DND-41 (cell line): ENCODE data around the gene KCNAB3.

Source experiments
- ATAC-seq: fragments of 200-7000 bp; cut with Tn5 transposase; 3 replicates; pipeline ENCODE4 v1.9.1; 2021; ENCODE audit warnings: low read depth; ENCODE audit not compliant: insufficient read depth
- DNase-seq: peaks from one replicate; pipeline ENCODE4 v3.0.0-alpha.2; 2020
- H2AFZ ChIP-seq: 2 replicates; pipeline ENCODE4 v1.6.0; 2012; ENCODE audit warnings: low read depth, low read length
- H3K27ac ChIP-seq: 2 replicates; pipeline ENCODE4 v1.5.1; 2012; ENCODE audit warnings: low read length, inconsistent platforms
- H3K27me3 ChIP-seq: fragments of 200-600 bp; sonication (generic); 2 replicates; pipeline ENCODE4 v1.6.0; 2012; ENCODE audit warnings: low read length, mild to moderate bottlenecking, inconsistent platforms; ENCODE audit not compliant: insufficient read depth, poor library complexity
- H3K36me3 ChIP-seq: 2 replicates; pipeline ENCODE4 v1.5.1; 2012; ENCODE audit warnings: low read length, inconsistent platforms; ENCODE audit not compliant: insufficient read depth
- H3K4me1 ChIP-seq: 2 replicates; pipeline ENCODE4 v1.5.1; 2012; ENCODE audit warnings: mild to moderate bottlenecking, low read length; ENCODE audit not compliant: insufficient read depth
- H3K4me2 ChIP-seq: 2 replicates; pipeline ENCODE4 v1.6.0; 2012; ENCODE audit warnings: mild to moderate bottlenecking, moderate library complexity, low read length, inconsistent platforms; ENCODE audit not compliant: insufficient read depth
- H3K4me3 ChIP-seq, 2 experiments: fragments of 200-600 bp in 1 of 2; shearing (Covaris generic) in 1 of 2; 2 replicates each; pipeline ENCODE4 v1.5.1; 2012 to 2016; ENCODE audit warnings: inconsistent platforms in 2 of 2, low read length in 2 of 2, mild to moderate bottlenecking in 2 of 2, low read depth in 1 of 2, moderate library complexity in 1 of 2
- H3K79me2 ChIP-seq: 2 replicates; pipeline ENCODE4 v1.6.0; 2012; ENCODE audit warnings: low read length, inconsistent platforms; ENCODE audit not compliant: insufficient read depth
- H3K9ac ChIP-seq: 2 replicates; pipeline ENCODE4 v1.6.0; 2012; ENCODE audit warnings: low read depth, mild to moderate bottlenecking, inconsistent platforms, low read length, moderate library complexity
- H3K9me3 ChIP-seq: 2 replicates; pipeline ENCODE4 v1.5.1; 2012; ENCODE audit warnings: low read length, moderate library complexity, mild to moderate bottlenecking, inconsistent platforms; ENCODE audit not compliant: insufficient read depth, severe bottlenecking
- H4K20me1 ChIP-seq: 2 replicates; pipeline ENCODE4 v1.6.0; 2012; ENCODE audit warnings: low read length; ENCODE audit not compliant: insufficient read depth
- EZH2 ChIP-seq: IDR thresholded peaks from 3 replicates; pipeline ENCODE4 v1.6.1; 2012; ENCODE audit warnings: borderline replicate concordance, low read depth, mild to moderate bottlenecking, moderate library complexity, low read length, inconsistent platforms; ENCODE audit not compliant: severe bottlenecking
- TF ChIP-seq, protein P1 (sequence below): IDR thresholded peaks from 2 replicates; pipeline ENCODE4 v1.5.1; 2012; ENCODE audit warnings: borderline replicate concordance, low read length, moderate library complexity, mild to moderate bottlenecking; ENCODE audit not compliant: poor library complexity, severe bottlenecking; ENCODE audit errors: extremely low read depth

The KCNAB3 gene

DNA sequence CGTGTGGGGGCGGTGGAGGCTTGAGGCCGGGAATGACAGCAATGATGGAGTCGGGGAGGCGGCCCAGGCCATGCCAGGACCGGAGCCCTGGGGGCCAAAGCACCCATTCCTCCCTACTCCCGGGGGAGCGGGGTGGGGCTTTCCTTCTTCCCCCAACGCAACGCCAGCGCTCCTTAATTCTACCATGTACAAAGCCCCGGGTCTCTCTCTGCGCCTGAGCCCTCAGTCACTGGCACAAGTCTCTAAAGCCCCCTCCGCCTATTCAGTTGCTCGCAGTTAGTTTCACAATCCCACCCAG lies 13.3 kb downstream of the KCNAB3 start:
- H3K9ac ChIP-seq: peak overlapping the region; percentile 89
- H2AFZ ChIP-seq: peak overlapping the region; percentile 76
- peaks cover 36% of the 10 kb centered on the region for H3K4me1 ChIP-seq
- H3K4me3 ChIP-seq: peak overlapping the region; percentile 22 to 66; a peak in 3 of 4 replicates
- peaks cover 12% of the 10 kb centered on the region for H3K79me2 ChIP-seq
- H3K4me2 ChIP-seq: peak overlapping the region; percentile 98
- peak overlapping the region; percentile 84 for H3K27ac ChIP-seq
- peaks cover 15% of the 10 kb centered on the region for H3K36me3 ChIP-seq
- DNase-seq (no peak), ATAC-seq (no peak)
- peaks cover 9% of the 10 kb centered on the region; the same call in 1 of the 2 replicates for H4K20me1 ChIP-seq
- TF ChIP-seq EZH2: no peak
- TF ChIP-seq, protein P1, sequence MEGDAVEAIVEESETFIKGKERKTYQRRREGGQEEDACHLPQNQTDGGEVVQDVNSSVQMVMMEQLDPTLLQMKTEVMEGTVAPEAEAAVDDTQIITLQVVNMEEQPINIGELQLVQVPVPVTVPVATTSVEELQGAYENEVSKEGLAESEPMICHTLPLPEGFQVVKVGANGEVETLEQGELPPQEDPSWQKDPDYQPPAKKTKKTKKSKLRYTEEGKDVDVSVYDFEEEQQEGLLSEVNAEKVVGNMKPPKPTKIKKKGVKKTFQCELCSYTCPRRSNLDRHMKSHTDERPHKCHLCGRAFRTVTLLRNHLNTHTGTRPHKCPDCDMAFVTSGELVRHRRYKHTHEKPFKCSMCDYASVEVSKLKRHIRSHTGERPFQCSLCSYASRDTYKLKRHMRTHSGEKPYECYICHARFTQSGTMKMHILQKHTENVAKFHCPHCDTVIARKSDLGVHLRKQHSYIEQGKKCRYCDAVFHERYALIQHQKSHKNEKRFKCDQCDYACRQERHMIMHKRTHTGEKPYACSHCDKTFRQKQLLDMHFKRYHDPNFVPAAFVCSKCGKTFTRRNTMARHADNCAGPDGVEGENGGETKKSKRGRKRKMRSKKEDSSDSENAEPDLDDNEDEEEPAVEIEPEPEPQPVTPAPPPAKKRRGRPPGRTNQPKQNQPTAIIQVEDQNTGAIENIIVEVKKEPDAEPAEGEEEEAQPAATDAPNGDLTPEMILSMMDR: no peak
- H3K9me3 ChIP-seq: no peaks in the 10 kb centered on the region
- no peaks in the 10 kb centered on the region for H3K27me3 ChIP-seq

DNA sequence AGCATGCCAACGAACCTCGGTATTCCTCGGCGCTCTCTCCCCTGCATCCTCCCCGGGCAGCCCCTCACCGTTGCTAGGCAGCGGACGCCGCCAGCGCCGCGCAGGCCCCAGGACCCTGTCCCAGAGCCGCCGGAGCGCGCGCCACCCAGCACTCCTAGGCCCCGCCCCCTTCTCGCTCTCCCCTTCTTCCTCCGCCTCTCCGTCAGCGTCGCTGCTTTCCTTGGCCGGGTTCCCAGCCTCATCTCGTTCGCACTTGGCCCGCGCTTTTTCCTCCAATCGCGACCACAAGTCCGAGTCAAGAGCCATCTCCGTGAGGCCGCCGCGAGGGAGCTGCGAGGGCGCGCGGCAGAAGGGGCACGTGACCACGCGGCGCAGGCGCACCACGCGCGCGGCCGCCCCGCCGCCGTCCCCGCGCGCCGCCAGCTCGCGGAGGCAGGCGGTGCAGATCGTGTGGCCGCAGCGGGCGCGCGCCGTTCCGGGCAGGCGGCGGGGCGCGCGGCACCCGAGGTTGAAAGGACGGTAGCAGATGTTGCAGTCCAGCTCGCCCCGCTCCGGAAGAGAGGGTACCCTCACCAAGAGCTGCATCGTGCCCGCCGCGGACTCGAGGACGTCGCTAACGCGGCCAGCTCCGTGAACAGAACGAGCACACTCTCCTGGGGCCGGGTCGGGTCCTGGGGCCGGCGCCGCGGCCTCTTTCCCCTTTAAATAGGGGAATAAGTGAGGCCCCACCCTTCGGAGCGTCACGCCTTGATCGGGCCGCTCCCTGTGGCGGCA lies 13.9 kb downstream of the KCNAB3 start, which contains the start of gene RNF227:
TSS of gene RNF227 (minus strand) at position 679 of the 774 bp plus-strand sequence. CDS start at position 585, 94 bp downstream.
- Histone ChIP-seq H4K20me1 (peaks cover 9% of the 10 kb centered on the region; the same call in 1 of the 2 replicates), H2AFZ (peak within 1 kb of the TSS; percentile 76), H3K4me2 (peak within 1 kb of the TSS; percentile 98), H3K27me3 (no peaks in the 10 kb centered on the region), H3K4me1 (peaks cover 36% of the 10 kb centered on the region), H3K36me3 (peaks cover 21% of the 10 kb centered on the region), H3K27ac (peak within 1 kb of the TSS; percentile 84), H3K4me3 (peak within 1 kb of the TSS; percentile 31 to 66), H3K9ac (peak within 1 kb of the TSS; percentile 89), H3K79me2 (peaks cover 12% of the 10 kb centered on the region), H3K9me3 (no peaks in the 10 kb centered on the region)
- TF ChIP-seq, protein P1: no peak
- no peak for TF ChIP-seq EZH2
- ATAC-seq: peak; percentile 87
- peak; percentile 95 for DNase-seq

DNA sequence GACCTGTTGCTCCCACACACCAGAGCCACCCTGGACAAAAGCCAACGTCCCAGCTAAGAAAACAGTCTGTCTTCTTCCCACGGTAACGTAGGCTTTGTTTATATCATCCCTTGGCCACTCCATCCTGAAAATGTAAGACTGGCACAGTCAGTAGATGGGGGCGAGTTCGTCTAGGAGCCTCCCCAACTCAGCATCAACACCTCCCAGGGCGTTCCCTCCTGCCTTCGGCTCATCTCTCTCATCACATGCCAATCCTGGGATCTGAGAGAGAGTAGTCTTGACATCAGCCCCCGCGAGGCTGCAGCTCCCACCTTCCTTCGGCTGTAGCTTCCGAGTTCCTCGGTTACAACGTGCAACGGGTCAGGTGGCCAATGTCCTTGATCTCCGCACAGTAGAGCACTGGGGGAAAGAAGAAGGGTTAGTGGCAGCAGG lies 14.5 kb downstream of the KCNAB3 start:
- Histone ChIP-seq H3K79me2 (peaks cover 12% of the 10 kb centered on the region), H3K9me3 (no peaks in the 10 kb centered on the region), H3K4me3 (peak overlapping the region; percentile 31 to 66), H3K4me2 (peak overlapping the region; percentile 98), H4K20me1 (peaks cover 9% of the 10 kb centered on the region; the same call in 1 of the 2 replicates), H3K27me3 (no peaks in the 10 kb centered on the region), H3K36me3 (peaks cover 27% of the 10 kb centered on the region), H3K27ac (peak overlapping the region; percentile 84), H3K9ac (peak overlapping the region; percentile 89), H3K4me1 (peaks cover 36% of the 10 kb centered on the region), H2AFZ (peak overlapping the region; percentile 76)
- no peak for DNase-seq
- no peak for TF ChIP-seq EZH2
- TF ChIP-seq, protein P1: no peak
- ATAC-seq: no peak
